Ovary (tissue), 9 donors: ENCODE results near the gene CDHR3. TPM values are rescaled to one million over a fixed set of nuclear protein-coding genes. Genes with fewer than 3 reads are reported as not detected.

Experiments
- DNase-seq, 5 donors: peaks; one replicate each; pipeline ENCODE4 v3.0.0-alpha.2; 2019 to 2020
- H3K27ac ChIP-seq, 2 donors: fragments of 200-600 bp; one replicate each; pipeline versions ENCODE4 v1.5.1 to v1.8.0; 2019 to 2022
- H3K27me3 ChIP-seq: fragments of 200-600 bp; one replicate; pipeline ENCODE4 v1.8.0; 2022
- H3K36me3 ChIP-seq: fragments of 200-600 bp; sonication (generic); one replicate; pipeline ENCODE4 v1.5.1; 2019
- H3K4me1 ChIP-seq: one replicate; pipeline ENCODE4 v1.8.1; 2013; ENCODE audit warnings: mild to moderate bottlenecking, moderate library complexity; ENCODE audit not compliant: insufficient read depth
- H3K4me3 ChIP-seq: fragments of 200-600 bp; sonication (generic); one replicate; pipeline ENCODE4 v1.5.1; 2017
- H3K9me3 ChIP-seq, 2 donors: fragments of 200-600 bp in 1 of 2; sonication (generic) in 1 of 2; one replicate each; pipeline versions ENCODE4 v1.5.1 to v1.8.1; 2013 to 2019; ENCODE audit warnings: mild to moderate bottlenecking in 1 of 2, moderate library complexity in 1 of 2
- EP300 ChIP-seq: sonication (generic); formaldehyde crosslinking; IDR thresholded peaks from one replicate; pipeline ENCODE4 v1.6.1; 2017; ENCODE audit warnings: antibody characterized with exemption
- POLR2A ChIP-seq: fragments of 450-650 bp; IDR thresholded peaks from one replicate; pipeline ENCODE4 v1.6.1; 2017; ENCODE audit warnings: antibody characterized with exemption, mild to moderate bottlenecking, moderate library complexity
- WGBS, 3 donors: extraction: QIAGEN DNeasy Blood & Tissue Kit in 1 of 3; methylation state at CpG; one replicate each; pipeline versions ENCODE4 v1.1.5 to v1.1.7; 2013 to 2017; 5-methylcytosine and 5-hydroxymethylcytosine counted together
- intact Hi-C, 4 donors: fragments of 100-400 bp; cut with DNase I; formaldehyde crosslinking; loops; one replicate each; pipeline versions ENCODE4 v1.11.0 to v1.15.1; 2022 to 2023
- polyA plus RNA-seq, 2 donors: library from polyadenylated mRNA; stranded (reverse); fragments of 200-250 nt in 1 of 2; fragments of 350-450 nt in 1 of 2; fragmentation: Illumina TruSeq in 1 of 2; extraction: RNeasy Lipid Tissue Mini Kit (QIAGEN cat#74804) in 1 of 2; gene quantifications; one replicate each; pipeline ENCODE4 v1.2.3, GENCODE V29; 2013 to 2014
- total RNA-seq, 7 donors: library from RNA; depleted of rRNA in 2 of 7; stranded (reverse); fragments of >200 nt in 2 of 7; fragmentation: NEBNext Ultra II Directional in 3 of 7; extraction: Animal tissue kit (Norgen Biotek cat#: 25700) in 3 of 7; gene quantifications; one replicate each; pipeline versions ENCODE4 v1.1.0 to v1.2.4, GENCODE V29; 2016 to 2023
- donor health status: DM: no; HTN: no; CAD: no; lungs with moderate emphysema.
- donor health status: DM: no; HTN: no; CAD: no.
- donor health status: Bipolar disorder and iron deficiency.
- donor health status: DM: yes; HTN: yes; CAD: no.
- donor health status: DM: no; HTN: no; CAD: no.
- donor health status: DM: yes; HTN: yes; CAD: no.

The CDHR3 gene
- total and polyA plus RNA-seq, 9 donors: 1.8 to 76.4 (median 8.6) TPM

- no peak for TF ChIP-seq POLR2A
- no peak for TF ChIP-seq EP300
- Histone ChIP-seq H3K27me3 (no peaks in the 10 kb centered on the region), H3K4me1 (peaks cover 2% of the 10 kb centered on the region), H3K36me3 (no peaks in the 10 kb centered on the region), H3K4me3 (no peak overlapping the region), H3K9me3 (no peaks in the 10 kb centered on the region), H3K27ac (no peak overlapping the region)
- 58 to 64% (median 61%) methylated on average over 18 of the region's 18 CpGs for WGBS, 3 donors
- intact Hi-C loops: no loop called here
- DNase-seq: no peak
These were observed 119.2 kb downstream of the CDHR3 start for GRCh38 chr7:106082087-106082854.

Other genes starting within 250 kb of the CDHR3 start
- gene ATXN7L1, start 86.7 kb upstream of the CDHR3 start, total RNA-seq: 10 to 100 TPM in 4 of 7 donors, 1 to 10 TPM in 3; 5.6 to 17.6 (median 11.4) TPM
- gene ATXN7L1, start 86.7 kb upstream of the CDHR3 start, polyA plus RNA-seq: 10 to 100 TPM in 1 of 2 donors, 1 to 10 TPM in 1; 5.0 to 13.6 TPM
- gene SYPL1, start 149.0 kb downstream of the CDHR3 start, total RNA-seq: 100 to 1,000 TPM in 1 of 7 donors, 10 to 100 TPM in 6; 71.5 to 107 (median 83.5) TPM
- gene SYPL1, start 149.0 kb downstream of the CDHR3 start, polyA plus RNA-seq: 100 to 1,000 TPM in 1 of 2 donors, 10 to 100 TPM in 1; 73.8 to 127 TPM